Measurements from ENCODE around the gene ST6GAL1. TPM values are rescaled to one million over a fixed set of nuclear protein-coding genes. Genes with fewer than 3 reads are reported as not detected.

ST6GAL1 gene
- total RNA-seq, 1 experiment from 2014 or later: 0.11 TPM

DNA sequence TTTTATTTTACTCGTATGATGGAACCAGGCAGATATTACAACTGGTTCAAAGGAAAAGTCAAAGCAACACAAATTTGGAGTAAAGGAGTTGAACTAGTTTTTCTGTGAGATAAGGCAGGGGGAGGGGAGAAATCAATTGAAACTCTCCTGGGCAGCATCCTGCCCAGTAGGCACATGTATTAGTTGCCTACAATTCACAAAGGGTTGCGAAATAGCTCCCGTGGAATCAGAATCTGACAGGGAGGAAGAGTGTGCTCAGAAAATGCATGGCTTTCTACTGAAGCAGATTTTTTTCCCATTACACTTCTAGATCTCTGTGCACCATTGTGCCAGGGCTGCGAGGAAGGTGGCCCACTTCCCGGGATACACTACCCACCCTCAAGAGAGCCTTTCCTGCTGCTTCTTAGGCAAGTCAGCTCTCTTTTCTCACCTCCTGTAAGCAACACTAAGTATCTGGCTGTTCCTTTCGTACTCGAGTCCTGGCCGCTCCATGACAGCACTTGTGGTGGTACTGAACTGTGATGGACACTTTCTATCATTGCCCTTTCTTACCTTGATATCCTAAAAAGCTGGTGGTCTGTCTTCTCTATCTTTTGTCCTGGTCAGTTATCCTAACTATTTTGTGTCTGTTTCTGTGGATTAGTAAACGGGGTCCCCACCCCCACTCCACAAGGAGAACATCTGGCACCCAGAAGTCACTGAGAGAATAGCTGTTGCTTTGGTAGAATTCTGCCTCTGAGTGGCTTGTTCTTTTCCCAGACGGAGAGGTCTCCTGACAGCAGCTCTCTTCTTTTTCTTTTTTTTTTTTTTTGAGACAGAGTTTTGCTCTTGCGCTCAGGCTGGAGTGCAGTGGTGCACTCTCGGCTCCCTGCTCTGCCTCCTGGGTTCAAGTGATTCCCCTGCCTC lies 134.1 kb downstream of the ST6GAL1 start:
- Histone ChIP-seq H3K4me1 (replicated peaks) (no peaks in the 10 kb centered on the region), H3K4me3 (no peak overlapping the region), H3K36me3 (no peaks in the 10 kb centered on the region), H3K27ac (no peak overlapping the region), H3K27me3 (replicated peaks) (no peaks in the 10 kb centered on the region), H3K9me3 (replicated peaks) (no peaks in the 10 kb centered on the region)
- no peak for DNase-seq (ENCODE audit: low read depth in 1 of 2, low spot score in 2 of 2)

DNA sequence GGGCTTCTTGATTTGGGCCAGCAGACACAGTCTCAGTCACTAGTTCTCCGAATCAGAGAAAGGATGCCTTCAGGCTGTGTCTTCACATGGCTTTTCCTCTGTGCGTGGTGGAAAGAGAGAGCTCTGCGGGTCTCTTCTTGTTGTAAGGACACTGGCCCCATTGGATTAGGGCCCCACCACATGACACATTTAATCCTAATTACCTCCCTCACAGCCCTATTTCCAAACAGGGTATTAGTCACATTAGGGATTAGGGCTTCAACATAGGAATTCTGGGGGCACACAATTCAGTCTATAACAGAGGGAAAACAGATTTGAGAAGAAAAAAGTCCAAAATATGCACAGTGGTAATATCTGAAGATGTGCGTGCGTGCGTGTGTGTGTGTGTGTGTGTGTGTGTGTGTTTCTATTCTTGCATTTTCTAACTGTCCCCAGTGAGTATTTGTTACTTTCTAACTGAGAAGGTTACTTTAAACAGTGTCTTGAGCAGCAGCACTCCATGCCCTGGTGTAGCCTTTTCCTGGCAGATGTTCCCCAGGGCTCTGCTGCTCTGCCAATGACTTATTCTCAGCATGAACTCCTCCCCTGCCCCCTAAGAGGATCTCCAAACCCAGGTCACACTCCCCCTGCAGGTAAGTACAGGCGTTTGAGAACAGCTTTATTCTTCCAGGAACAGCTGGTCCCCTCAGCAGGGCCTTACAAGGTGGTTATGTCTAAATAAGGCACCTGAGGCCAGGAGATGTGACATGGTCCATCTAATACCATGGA lies 136.1 kb downstream of the ST6GAL1 start:
- Histone ChIP-seq H3K27ac (no peak overlapping the region), H3K36me3 (no peaks in the 10 kb centered on the region), H3K9me3 (replicated peaks) (no peaks in the 10 kb centered on the region), H3K4me1 (replicated peaks) (no peaks in the 10 kb centered on the region), H3K4me3 (no peak overlapping the region), H3K27me3 (replicated peaks) (no peaks in the 10 kb centered on the region)
- no peak for DNase-seq (ENCODE audit: low read depth in 1 of 2, low spot score in 2 of 2)

DNA sequence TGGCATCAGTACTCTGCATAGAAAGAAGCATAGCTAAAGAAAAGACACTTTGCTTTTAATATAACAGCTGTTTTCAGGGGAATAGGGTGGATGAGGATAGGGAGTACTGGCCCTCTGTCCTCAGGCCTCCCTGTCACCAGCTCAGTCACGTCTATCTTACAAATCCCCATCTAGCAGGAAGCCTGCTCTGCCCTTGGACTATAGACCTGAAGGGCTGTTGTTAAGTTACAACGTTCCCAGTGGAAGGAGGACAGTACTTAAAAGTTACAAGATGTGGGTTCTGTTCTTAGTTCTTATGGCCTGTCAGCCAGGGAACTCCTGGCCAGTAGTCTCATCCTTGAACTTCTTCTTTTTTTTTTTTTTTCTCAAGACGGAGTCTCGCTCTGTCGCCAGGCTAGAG lies 138.5 kb downstream of the ST6GAL1 start:
- DNase-seq (ENCODE audit: low read depth in 1 of 2, low spot score in 2 of 2): no peak
- Histone ChIP-seq H3K9me3 (replicated peaks) (no peaks in the 10 kb centered on the region), H3K36me3 (no peaks in the 10 kb centered on the region), H3K27ac (no peak overlapping the region), H3K27me3 (replicated peaks) (no peaks in the 10 kb centered on the region), H3K4me3 (no peak overlapping the region), H3K4me1 (replicated peaks) (no peaks in the 10 kb centered on the region)

DNA sequence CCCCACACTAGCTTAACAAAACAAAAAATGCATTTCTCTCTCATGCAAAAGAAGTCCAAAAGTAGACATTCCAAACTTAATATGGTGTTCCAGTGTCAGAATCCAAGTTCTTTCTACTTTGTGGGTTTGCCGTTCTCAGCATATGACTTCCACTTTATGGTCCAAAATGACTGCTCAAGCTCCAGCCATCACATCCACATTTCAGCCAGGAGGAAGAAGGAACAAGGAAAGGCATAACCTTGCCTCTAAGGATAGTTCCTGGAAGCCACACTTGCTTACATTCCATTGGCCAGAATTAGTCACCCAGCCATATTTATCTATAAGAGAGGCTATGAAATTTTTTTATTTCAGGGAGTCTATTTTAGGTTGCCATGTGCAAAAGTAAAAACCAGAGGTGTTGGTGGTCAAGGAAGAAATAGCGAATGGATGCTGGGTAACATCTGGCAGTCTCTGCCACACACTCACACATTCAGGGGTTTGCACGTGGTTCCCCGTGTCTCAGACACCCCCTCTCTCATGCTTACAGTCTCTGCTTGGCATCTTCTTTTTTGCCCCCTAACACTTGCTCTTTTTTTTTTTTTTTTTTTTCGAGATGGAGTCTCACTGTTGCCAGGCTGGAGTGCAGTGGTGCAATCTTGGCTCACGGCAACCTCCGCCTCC lies 139.7 kb downstream of the ST6GAL1 start:
- Histone ChIP-seq H3K27ac (no peak overlapping the region), H3K4me3 (no peak overlapping the region), H3K27me3 (replicated peaks) (no peaks in the 10 kb centered on the region), H3K36me3 (no peaks in the 10 kb centered on the region), H3K4me1 (replicated peaks) (no peaks in the 10 kb centered on the region), H3K9me3 (replicated peaks) (no peaks in the 10 kb centered on the region)
- no peak for DNase-seq (ENCODE audit: low read depth in 1 of 2, low spot score in 2 of 2)

DNA sequence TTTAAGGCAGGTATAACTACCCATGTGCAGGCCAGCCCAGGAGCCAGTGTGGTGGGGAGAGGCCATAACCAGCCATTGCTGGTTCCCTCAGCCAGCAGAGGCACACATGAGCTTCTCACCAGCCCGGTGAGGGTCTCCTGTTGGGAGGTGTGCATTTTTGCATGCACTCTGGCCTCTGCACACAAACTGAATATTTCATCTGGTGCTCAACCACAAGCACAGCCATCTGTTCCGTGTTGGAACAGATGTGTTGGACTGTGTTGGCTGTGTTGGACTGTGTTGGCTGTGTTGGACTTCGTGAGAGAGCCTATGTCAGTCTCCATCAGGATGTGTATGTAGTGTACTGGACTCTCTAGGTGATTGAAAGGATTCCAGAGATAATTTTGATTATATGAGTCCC lies 141.8 kb downstream of the ST6GAL1 start:
- H3K36me3 ChIP-seq: no peaks in the 10 kb centered on the region

DNA sequence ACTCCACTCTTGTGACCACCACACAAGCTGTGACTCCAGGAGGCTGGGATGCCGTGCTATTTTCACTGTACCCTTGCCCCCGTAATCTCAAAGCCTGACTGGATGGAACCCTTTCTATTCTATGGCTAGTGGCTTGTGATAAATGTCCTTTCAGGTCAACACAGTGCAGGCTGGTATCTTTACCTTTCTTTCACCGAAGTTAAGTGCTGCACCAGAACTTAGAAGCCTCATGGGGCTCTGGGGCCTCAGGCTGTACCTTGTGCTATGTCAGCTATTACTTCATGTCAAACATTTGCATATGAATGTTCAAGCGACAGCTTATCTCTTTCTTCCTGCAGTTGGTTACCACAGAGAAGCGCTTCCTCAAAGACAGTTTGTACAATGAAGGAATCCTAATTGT lies 142.2 kb downstream of the ST6GAL1 start:
- H3K27ac ChIP-seq: no peak overlapping the region
- DNase-seq (ENCODE audit: low read depth in 1 of 2, low spot score in 2 of 2): no peak
- H3K4me3 ChIP-seq: no peak overlapping the region
- H3K9me3 ChIP-seq (replicated peaks): no peaks in the 10 kb centered on the region
- H3K36me3 ChIP-seq: no peaks in the 10 kb centered on the region
- no peaks in the 10 kb centered on the region for H3K27me3 ChIP-seq (replicated peaks)
- H3K4me1 ChIP-seq (replicated peaks): no peaks in the 10 kb centered on the region

More for the DNA sequence above, 141.8 kb downstream of the ST6GAL1 start:
- Histone ChIP-seq H3K4me3 (no peak overlapping the region), H3K4me1 (replicated peaks) (no peaks in the 10 kb centered on the region), H3K27ac (no peak overlapping the region), H3K9me3 (replicated peaks) (no peaks in the 10 kb centered on the region), H3K27me3 (replicated peaks) (no peaks in the 10 kb centered on the region)
- DNase-seq (ENCODE audit: low read depth in 1 of 2, low spot score in 2 of 2): no peak

DNA sequence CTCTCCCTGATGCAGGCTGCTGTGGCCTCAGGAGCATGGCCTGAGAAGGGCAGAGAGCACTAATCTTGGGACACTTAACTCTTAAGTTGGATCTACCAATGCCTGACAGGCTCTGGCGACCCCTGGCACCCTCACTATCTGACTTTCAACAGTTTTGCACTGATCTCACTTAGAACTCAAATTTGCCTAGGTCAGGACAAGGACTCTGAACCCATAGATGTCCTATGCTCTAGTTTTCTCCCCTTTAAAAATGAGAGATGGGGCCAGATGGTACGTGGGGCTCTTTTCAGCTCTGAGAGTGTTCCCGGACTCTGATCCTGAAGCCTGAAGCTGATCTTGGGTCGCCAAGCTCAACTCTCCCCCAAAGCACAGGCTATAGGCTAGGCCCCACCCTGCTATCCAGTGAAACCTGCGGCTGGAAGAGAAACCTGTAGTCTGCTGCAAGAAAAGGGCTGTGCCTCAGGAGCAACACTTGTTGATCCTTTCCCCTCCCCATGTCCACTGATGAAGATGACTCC lies 143.3 kb downstream of the ST6GAL1 start:
- H3K36me3 ChIP-seq: no peaks in the 10 kb centered on the region

DNA sequence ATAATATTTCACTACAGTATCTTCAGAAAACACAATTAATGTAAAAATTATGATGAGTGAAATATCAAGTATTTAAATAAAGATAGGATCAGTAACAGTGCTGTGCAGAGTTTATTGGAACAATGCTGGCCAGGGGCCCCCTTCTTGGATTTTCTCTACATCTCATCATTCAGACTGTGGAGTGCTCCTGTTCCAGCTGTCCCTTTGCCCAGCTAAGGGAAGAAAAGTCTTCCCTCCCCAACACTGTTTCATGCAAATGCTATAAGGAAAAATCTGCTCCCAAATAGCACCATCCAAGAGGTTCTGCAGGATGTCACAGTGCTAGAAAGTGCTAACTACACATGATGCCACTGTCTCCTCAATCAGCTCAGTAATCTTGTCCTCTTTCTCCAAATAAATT lies 144.5 kb downstream of the ST6GAL1 start:
- H3K9me3 ChIP-seq (replicated peaks): no peaks in the 10 kb centered on the region
- H3K4me3 ChIP-seq: no peak overlapping the region
- DNase-seq (ENCODE audit: low read depth in 1 of 2, low spot score in 2 of 2): no peak
- H3K4me1 ChIP-seq (replicated peaks): no peaks in the 10 kb centered on the region
- no peaks in the 10 kb centered on the region for H3K36me3 ChIP-seq
- no peaks in the 10 kb centered on the region for H3K27me3 ChIP-seq (replicated peaks)
- H3K27ac ChIP-seq: no peak overlapping the region

More for the DNA sequence above, 143.3 kb downstream of the ST6GAL1 start:
- H3K27ac ChIP-seq: no peak overlapping the region
- no peaks in the 10 kb centered on the region for H3K4me1 ChIP-seq (replicated peaks)
- no peak overlapping the region for H3K4me3 ChIP-seq
- H3K9me3 ChIP-seq (replicated peaks): no peaks in the 10 kb centered on the region
- no peak for DNase-seq (ENCODE audit: low read depth in 1 of 2, low spot score in 2 of 2)
- H3K27me3 ChIP-seq (replicated peaks): no peaks in the 10 kb centered on the region

DNA sequence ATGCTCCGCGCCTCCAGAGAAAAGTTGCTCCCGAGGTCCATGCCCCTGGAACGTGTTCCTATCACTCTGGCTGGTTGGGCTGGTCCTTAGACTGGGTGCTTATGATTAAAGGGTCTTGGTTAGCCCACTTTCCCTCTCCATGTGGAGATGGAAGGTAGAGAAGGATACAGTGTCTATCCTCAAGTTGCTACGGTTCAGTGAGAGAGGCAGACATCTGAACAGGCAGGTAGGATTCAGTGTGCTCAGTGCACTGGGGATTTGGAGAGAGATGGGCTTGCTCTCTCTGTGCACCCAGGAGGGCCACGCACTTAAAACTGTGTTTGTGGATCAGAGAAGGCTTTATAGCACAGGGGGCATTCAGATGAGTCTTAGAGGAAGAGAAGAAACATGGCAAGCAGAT lies 146.0 kb downstream of the ST6GAL1 start:
- no peaks in the 10 kb centered on the region for H3K27me3 ChIP-seq (replicated peaks)

DNA sequence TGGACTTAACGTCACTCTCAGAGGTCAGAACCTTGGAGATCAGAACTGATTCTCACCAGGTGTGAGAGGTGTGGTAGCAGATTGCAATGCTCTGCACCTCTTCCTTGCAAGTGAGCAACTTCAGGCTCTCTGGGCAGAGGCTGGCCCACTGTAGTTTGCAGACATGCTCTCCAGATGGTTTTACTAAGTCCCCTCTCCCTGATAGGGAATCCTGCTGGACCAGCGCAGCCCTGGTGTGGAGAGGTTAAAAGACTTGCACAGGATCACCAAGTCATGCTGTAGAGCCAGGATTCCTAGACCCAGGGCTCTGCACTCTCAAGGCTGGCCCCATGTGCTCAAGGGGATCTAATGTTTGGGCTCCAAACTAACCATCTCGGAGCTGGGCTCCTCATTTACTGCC lies 146.8 kb downstream of the ST6GAL1 start:
- Histone ChIP-seq H3K36me3 (no peaks in the 10 kb centered on the region), H3K27me3 (replicated peaks) (no peaks in the 10 kb centered on the region), H3K9me3 (replicated peaks) (no peaks in the 10 kb centered on the region), H3K4me3 (no peak overlapping the region), H3K4me1 (replicated peaks) (no peaks in the 10 kb centered on the region), H3K27ac (no peak overlapping the region)
- DNase-seq (ENCODE audit: low read depth in 1 of 2, low spot score in 2 of 2): no peak

More for the DNA sequence above, 146.0 kb downstream of the ST6GAL1 start:
- Histone ChIP-seq H3K9me3 (replicated peaks) (no peaks in the 10 kb centered on the region), H3K27ac (no peak overlapping the region), H3K4me1 (replicated peaks) (no peaks in the 10 kb centered on the region), H3K4me3 (no peak overlapping the region), H3K36me3 (no peaks in the 10 kb centered on the region)
- DNase-seq (ENCODE audit: low read depth in 1 of 2, low spot score in 2 of 2): no peak

DNA sequence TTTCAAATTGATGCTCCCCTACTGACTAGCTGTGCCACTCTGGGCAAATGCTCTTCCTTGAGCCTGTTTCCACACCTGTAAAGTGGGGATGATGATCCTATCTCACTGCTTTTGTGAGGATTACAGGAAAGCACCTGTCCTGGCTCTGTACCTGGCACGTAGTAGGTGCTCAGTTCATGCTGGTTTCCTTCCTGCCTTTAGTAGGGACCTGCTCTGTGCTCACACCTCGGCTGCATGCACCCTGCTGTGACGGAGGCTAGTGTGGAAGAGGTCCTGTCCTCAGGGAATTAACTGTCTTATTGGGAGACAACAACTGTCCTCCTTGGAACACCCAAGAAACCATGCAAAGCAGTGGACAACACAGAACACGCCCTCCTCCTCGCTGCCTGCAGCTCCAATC lies 147.2 kb downstream of the ST6GAL1 start:
- no peaks in the 10 kb centered on the region for H3K36me3 ChIP-seq
- H3K4me3 ChIP-seq: no peak overlapping the region
- H3K4me1 ChIP-seq (replicated peaks): no peaks in the 10 kb centered on the region
- DNase-seq (ENCODE audit: low read depth in 1 of 2, low spot score in 2 of 2): no peak
- H3K27ac ChIP-seq: no peak overlapping the region
- no peaks in the 10 kb centered on the region for H3K27me3 ChIP-seq (replicated peaks)
- H3K9me3 ChIP-seq (replicated peaks): no peaks in the 10 kb centered on the region

DNA sequence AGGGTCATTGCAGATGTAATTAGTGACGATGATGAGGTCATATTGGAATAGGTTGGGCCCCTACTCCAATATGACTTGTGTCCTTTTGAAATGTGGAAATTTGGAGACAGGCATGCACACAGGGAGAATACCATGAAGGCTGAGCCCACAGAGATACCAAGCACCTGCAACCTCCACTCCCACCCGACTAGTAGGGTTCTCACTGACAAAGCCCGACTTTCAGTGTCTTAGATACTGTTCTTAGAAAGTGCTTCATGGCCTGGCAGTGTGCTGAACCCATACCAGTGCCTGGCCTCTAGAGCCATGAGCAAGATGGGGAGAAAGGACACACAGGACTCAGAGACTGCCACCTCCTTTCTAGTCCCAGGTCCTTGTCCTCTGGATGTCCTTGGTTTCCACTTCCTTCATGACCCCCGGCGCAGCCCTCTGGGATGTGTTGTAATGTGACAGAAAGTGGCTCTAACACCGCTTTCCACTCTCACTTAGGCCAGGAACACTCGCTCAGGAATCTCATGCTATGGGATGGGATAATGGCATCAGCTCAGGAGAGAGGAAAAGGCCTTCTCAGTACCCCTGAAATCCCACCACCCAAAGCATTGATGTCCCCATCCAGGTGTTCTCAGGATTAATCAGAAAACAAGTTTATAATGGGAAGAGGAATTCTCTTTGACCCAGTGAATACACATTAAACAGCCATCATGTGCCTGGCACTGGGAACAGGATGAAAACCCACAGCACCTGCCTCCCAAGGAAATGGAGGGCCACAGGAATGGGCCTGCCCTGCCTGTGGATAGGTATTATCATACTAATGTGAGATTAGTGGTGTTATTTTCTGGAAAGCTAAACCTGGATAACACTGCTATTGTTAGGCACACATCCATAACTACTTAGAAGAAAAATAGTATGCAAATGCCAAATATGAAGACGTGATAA lies 149.0 kb downstream of the ST6GAL1 start:
- Histone ChIP-seq H3K9me3 (replicated peaks) (no peaks in the 10 kb centered on the region), H3K27ac (no peak overlapping the region), H3K4me1 (replicated peaks) (peaks cover 4% of the 10 kb centered on the region), H3K4me3 (no peak overlapping the region), H3K27me3 (replicated peaks) (no peaks in the 10 kb centered on the region), H3K36me3 (no peaks in the 10 kb centered on the region)
- DNase-seq (ENCODE audit: low read depth in 1 of 2, low spot score in 2 of 2): no peak
